Chondrocyte (in vitro differentiated cells): ENCODE measurements around the gene SULT1C2. TPM values are rescaled to one million over a fixed set of nuclear protein-coding genes. Genes with fewer than 3 reads are reported as not detected.
"Not testable (repeated sequence)": the region's sequence is repeated elsewhere in the genome, so short reads cannot be mapped to it uniquely, and the experiment has no call there.

Source experiments
- DNase-seq: peaks from one replicate; pipeline ENCODE4 v3.0.0; 2021; ENCODE audit warnings: mixed read lengths, low spot score
- H3K27ac Mint-ChIP-seq: one replicate; pipeline ENCODE4 v1.8.0; 2021; ENCODE audit warnings: mild to moderate bottlenecking, moderate library complexity, mixed read lengths; ENCODE audit not compliant: unreplicated experiment
- H3K27me3 Mint-ChIP-seq: 2 replicates; pipeline ENCODE4 v1.8.0; 2021; ENCODE audit warnings: low read depth, mixed read lengths
- H3K36me3 Mint-ChIP-seq: 2 replicates; pipeline ENCODE4 v1.8.0; 2021; ENCODE audit warnings: low read depth, mixed read lengths
- H3K4me1 Mint-ChIP-seq: 2 replicates; pipeline ENCODE4 v1.8.0; 2021; ENCODE audit warnings: low read depth, mild to moderate bottlenecking, mixed read lengths
- H3K4me3 Mint-ChIP-seq: one replicate; pipeline ENCODE4 v1.8.0; 2021; ENCODE audit warnings: mild to moderate bottlenecking, moderate library complexity, mixed read lengths; ENCODE audit not compliant: unreplicated experiment
- H3K9me3 Mint-ChIP-seq: 2 replicates; pipeline ENCODE4 v1.8.0; 2021; ENCODE audit warnings: low read depth, mixed read lengths
- total RNA-seq: library from RNA; stranded (reverse); gene quantifications from 3 replicates; pipeline ENCODE4 v1.2.1, GENCODE V29; 2021
- TF ChIP-seq, protein P1 (sequence below): fragments of 200-600 bp; sonication (generic); IDR thresholded peaks from 2 replicates; pipeline ENCODE4 v1.5.0; 2021; ENCODE audit warnings: antibody characterized with exemption, mild to moderate bottlenecking, moderate library complexity

SULT1C2 gene
- total RNA-seq, 1 donor from 2014 or later: 0.27 TPM

GRCh38 chr2:108348816-108349570, 60.3 kb downstream of the SULT1C2 start:
- H3K4me3 Mint-ChIP-seq: no peak overlapping the region
- no peaks in the 10 kb centered on the region for H3K9me3 Mint-ChIP-seq
- peaks cover 21% of the 10 kb centered on the region for H3K4me1 Mint-ChIP-seq
- TF ChIP-seq, protein P1, sequence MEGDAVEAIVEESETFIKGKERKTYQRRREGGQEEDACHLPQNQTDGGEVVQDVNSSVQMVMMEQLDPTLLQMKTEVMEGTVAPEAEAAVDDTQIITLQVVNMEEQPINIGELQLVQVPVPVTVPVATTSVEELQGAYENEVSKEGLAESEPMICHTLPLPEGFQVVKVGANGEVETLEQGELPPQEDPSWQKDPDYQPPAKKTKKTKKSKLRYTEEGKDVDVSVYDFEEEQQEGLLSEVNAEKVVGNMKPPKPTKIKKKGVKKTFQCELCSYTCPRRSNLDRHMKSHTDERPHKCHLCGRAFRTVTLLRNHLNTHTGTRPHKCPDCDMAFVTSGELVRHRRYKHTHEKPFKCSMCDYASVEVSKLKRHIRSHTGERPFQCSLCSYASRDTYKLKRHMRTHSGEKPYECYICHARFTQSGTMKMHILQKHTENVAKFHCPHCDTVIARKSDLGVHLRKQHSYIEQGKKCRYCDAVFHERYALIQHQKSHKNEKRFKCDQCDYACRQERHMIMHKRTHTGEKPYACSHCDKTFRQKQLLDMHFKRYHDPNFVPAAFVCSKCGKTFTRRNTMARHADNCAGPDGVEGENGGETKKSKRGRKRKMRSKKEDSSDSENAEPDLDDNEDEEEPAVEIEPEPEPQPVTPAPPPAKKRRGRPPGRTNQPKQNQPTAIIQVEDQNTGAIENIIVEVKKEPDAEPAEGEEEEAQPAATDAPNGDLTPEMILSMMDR: no peak
- no peaks in the 10 kb centered on the region for H3K27me3 Mint-ChIP-seq
- no peak for DNase-seq
- H3K36me3 Mint-ChIP-seq: no peaks in the 10 kb centered on the region
- no peak overlapping the region for H3K27ac Mint-ChIP-seq

- H3K4me3 Mint-ChIP-seq: no peak overlapping the region
Measured at GRCh38 chr2:108349571-108349928, 60.9 kb downstream of the SULT1C2 start.

GRCh38 chr2:108351889-108352288, 63.2 kb downstream of the SULT1C2 start:
- no peak for DNase-seq
- no peaks in the 10 kb centered on the region for H3K9me3 Mint-ChIP-seq
- TF ChIP-seq, protein P1: no peak

More at GRCh38 chr2:108349571-108349928, 60.9 kb downstream of the SULT1C2 start:
- Mint-ChIP-seq H3K36me3 (no peaks in the 10 kb centered on the region), H3K27me3 (no peaks in the 10 kb centered on the region), H3K4me1 (peaks cover 21% of the 10 kb centered on the region), H3K27ac (no peak overlapping the region), H3K9me3 (no peaks in the 10 kb centered on the region)
- no peak for DNase-seq
- TF ChIP-seq, protein P1: no peak

DNA sequence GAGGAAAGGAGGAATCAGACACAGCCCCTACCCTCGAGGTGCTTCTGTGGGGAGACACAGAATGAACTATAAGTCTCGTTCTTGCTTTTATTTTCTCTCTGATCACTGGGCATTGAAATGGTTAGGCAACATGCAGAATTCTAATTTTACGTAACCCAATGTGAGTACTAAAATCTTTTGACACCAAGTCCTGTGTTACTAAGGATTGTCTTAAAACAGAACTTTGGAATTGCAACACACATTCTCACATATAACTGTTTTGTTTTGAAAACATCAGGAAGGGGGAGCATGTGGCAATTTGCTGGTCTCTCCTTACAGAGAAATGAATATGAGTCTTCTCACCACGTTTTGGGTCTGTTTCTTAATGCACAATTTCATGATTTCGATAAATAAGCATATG, 65.4 kb downstream of the SULT1C2 start:
- Mint-ChIP-seq H3K27me3 (no peaks in the 10 kb centered on the region), H3K27ac (no peak overlapping the region), H3K4me1 (peaks cover 21% of the 10 kb centered on the region), H3K9me3 (no peaks in the 10 kb centered on the region), H3K4me3 (no peak overlapping the region), H3K36me3 (no peaks in the 10 kb centered on the region)
- no peak for DNase-seq
- TF ChIP-seq, protein P1: no peak

More at GRCh38 chr2:108351889-108352288, 63.2 kb downstream of the SULT1C2 start:
- Mint-ChIP-seq H3K27ac (peak overlapping the region; percentile 67), H3K36me3 (no peaks in the 10 kb centered on the region), H3K4me1 (peaks cover 21% of the 10 kb centered on the region), H3K27me3 (no peaks in the 10 kb centered on the region), H3K4me3 (no peak overlapping the region)

- H3K36me3 Mint-ChIP-seq: no peaks in the 10 kb centered on the region
- H3K27ac Mint-ChIP-seq: no peak overlapping the region
- no peak overlapping the region for H3K4me3 Mint-ChIP-seq
- TF ChIP-seq, protein P1: no peak
- no peak for DNase-seq
- no peaks in the 10 kb centered on the region for H3K27me3 Mint-ChIP-seq
- H3K4me1 Mint-ChIP-seq: peaks cover 16% of the 10 kb centered on the region
- H3K9me3 Mint-ChIP-seq: no peaks in the 10 kb centered on the region
Measured at GRCh38 chr2:108355906-108356734, 67.4 kb downstream of the SULT1C2 start.

GRCh38 chr2:108359336-108359735, 70.6 kb downstream of the SULT1C2 start:
- H3K27ac Mint-ChIP-seq, H3K27me3 Mint-ChIP-seq, DNase-seq, H3K4me1 Mint-ChIP-seq, H3K4me3 Mint-ChIP-seq, H3K36me3 Mint-ChIP-seq, H3K9me3 Mint-ChIP-seq: not testable (repeated sequence)
